HG03097 (cell line): ENCODE data around the gene CDK9.
"Not testable (repeated sequence)": the region's sequence is repeated elsewhere in the genome, so short reads cannot be mapped to it uniquely, and the experiment has no call there.

Source experiments
- ATAC-seq: cut with Tn5 transposase; IDR thresholded peaks from one replicate; pipeline ENCODE4 v1.9.1; 2021; ENCODE audit not compliant: unreplicated experiment, low FRiP score

Gene CDK9

DNA sequence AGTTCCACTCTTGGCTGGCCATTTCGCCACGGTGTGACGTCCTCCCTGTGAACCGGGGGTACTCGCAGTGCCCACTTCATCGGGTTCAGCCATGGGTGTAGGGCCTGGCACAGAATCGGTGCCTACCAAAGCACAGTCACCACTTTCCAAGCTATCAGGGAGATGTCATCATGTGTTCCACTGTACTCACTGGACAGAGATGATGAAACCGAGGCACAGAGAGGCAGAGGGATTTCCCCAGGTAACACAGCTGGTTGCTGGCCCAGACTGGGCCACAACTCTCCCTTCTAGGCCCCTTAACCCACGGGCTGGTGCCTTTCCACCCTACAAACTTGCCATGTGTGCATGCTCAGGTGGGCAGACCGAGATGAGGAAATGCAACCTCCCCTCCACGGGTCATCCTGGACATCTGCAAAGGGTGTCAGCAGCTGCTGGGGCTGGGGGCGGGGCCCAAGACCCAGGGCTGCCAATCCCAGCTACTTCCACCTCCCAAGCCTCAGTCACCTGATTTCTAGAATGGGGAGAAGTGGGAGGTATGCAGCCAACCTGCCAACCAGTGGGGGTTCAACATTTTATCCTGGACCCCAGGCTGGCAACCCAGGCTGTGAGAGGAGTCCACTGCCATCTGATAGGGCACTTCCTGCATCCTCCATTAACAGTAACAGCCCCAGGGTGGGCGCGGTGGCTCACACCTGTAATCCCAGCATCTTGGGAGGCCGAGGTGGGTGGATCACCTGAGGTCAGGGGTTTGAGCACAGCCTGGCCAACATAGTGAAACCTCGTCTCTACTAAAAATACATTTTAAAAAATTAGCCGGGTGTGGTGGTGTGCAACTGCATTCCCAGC is 6.5 kb upstream of the CDK9 start:
- no peak for ATAC-seq

DNA sequence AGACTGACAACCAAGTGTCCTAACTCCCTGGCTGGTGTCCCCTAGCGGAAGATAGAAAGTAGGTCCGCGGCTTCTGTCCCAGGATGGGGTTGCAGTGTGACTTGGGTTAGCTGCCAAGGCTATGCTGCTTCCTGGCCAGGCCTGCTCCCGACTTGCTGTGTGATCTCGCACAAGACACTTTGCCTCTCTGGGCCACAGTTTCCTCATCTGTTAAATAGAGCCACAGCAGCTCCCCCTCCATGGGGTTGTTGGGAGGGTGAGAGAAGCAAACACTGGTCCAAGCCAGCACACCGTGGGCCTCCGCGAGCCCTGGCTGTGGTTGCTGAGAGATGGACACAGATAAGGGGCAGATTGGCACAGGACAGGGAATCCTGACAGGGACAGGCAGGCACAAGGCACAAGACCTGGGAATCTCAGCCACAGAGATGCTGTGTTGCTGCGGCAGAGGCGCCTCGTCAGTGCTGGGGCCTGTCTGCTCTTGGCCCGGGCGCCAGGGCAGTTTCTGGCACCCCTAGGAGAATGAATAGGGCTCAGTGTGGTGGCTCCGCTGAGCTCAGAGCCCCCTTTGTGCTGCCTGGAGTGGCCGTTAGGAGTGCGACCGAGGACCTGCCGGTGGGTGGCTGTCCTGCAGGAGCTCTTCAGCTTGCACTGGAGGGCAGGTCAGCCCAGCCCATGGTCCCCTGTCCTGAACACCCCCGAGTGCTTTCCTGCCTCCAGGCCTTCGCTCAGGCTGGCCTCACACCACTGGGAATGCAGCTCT is 5.5 kb upstream of the CDK9 start:
- ATAC-seq = no peak

- not testable (repeated sequence) for ATAC-seq
These were observed 4.9 kb upstream of the CDK9 start for GRCh38 chr9:127780909-127781308.

DNA sequence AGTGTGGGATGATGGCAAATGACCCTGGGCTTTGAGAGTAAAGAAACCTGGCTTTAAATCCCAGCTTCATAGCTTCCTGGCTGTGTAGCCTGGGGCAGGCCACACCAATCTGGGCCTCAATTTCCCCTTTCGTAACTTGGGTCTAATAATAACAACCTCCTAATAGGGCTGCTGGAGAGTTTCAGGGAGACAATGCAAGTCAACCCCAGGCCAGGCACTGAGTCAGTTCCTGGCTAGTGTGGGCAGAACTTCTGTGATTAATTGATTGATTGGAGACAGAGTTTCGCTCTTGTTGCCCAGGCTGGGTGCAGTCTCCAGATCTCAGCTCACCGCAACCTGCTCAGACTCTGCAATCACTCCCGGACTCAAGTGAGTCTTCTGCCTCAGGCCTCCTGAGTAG is 4.0 kb upstream of the CDK9 start:
- no peak for ATAC-seq

DNA sequence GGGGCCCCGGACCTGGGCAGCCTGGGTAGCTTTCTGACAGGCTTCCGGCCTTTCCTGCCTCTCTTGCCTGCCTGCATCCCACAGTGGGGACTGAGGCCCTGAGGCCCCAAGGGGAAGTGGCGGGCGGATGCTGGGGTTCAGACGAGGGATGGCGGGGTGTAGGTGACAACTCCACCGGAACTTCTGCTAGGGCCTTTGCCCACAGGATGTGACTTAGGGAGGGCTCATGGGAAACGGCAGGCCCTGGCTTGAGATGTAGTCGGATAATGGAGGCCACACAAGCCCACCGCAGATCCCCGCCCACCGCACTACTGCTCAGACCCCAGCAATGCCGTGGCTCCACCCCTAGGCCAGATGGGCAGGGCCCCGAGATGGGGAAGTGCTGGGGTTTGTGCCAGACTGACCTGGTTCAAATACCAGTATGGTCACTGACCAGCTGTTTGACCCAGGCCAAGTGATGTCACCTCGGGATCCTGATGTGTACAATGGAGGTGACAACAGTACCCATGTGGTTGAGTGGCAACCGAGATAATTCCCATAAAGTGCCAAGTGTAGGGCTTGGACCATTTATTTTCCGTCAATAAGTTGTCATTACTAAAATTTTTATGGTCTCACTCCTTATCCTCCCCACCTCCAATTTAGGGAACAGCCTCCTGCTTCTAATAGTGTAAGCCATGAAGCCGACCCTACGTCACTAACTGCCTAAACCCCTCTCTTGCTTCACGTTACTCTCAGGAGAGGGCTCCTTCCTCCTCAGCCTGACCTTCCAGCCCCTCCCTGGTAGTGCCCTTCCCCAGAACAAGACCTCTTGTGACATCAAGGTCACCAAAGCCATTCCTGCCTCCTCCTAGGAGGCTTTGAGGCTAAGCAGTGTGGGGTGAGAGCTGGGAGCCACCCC is 2.5 kb upstream of the CDK9 start:
- no peak for ATAC-seq

- peak; percentile 45 for ATAC-seq
These were observed 556 bp upstream of the CDK9 start for GRCh38 chr9:127785023-127785932.

- ATAC-seq = no peak
These were observed 905 bp downstream of the CDK9 start for GRCh38 chr9:127786773-127787104.

DNA sequence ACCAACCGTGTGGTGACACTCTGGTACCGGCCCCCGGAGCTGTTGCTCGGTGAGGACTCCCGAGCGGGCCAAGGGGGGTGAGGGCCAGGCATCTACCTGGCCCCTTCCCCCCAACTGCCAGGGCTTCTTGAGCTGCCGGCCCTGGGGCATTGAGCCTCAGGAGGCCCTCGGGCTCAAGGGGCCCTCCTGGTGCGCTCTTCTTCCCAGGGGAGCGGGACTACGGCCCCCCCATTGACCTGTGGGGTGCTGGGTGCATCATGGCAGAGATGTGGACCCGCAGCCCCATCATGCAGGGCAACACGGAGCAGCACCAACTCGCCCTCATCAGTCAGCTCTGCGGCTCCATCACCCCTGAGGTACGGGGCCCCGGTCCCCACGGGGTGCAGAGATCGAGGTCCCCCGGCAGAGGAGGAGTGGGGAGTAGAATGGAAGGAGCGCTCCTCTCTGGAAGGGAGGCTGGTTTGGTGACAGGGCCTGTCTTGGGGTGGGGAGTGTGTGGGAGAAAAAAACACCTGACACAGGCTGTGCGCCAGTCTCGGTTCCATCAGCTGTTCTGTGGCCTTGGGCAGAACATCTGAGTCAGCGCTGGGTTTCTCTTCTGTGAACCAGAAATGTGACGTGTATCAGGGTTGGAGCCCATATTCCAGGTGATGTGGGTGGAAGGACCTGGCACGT is 2.6 kb downstream of the CDK9 start:
- no peak for ATAC-seq

GRCh38 chr9:127789179-127789578 is 3.3 kb downstream of the CDK9 start:
- no peak for ATAC-seq

DNA sequence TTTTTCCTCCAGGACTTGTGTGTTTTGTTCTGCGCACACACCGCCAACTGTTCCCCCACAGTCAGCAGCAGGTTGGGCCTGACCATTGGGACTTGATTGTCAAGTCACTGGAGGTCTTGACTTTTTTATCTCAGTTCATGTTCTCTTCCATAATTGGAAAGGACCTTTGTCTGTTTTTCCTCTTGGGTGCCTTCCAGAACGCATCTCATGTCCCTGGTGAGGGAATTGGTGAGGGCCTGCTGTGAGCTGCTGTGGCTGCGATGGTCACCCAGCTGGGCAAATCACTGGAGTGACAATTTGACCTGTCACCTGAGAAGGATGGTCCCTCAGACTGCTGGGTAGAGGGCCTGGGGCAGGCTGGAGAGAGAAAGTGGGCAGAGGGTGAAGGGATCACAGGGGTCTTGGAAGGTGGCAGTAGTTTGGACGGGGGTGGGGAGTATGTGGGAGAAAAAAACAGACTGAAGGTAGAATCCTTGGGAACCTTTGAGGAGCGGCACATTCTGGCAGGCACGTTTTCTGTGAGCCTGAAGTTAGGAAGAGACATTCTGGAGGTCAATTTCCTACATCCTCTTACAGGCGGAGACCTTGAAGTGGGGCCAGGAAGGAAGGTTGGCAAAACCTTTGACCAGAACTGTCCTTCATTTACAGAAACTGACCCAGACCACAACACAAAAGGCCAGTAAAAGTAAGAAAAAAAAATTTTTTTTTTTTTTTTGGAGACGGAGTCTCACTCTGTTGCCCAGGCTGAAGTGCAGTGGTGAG is 4.4 kb downstream of the CDK9 start:
- no peak for ATAC-seq

DNA sequence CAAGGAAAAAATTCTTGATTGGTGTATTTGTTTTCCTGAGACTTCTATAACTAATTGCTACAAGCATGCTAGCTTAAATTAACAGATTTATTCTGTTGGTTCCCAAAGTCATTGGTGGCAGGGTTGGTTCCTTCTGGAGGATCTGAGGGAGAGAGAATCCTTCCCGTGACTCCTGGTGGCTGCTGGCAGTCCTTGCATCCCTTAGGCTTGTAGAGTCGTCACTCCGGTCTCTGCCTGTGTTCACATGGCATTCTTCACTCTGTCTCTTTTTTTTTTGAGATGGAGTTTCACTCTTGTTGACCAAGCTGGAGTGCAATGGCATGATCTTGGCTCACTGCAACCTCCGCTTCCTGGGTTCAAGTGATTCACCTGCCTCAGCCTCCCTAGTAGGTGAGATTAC is 5.3 kb downstream of the CDK9 start:
- no peak for ATAC-seq

DNA sequence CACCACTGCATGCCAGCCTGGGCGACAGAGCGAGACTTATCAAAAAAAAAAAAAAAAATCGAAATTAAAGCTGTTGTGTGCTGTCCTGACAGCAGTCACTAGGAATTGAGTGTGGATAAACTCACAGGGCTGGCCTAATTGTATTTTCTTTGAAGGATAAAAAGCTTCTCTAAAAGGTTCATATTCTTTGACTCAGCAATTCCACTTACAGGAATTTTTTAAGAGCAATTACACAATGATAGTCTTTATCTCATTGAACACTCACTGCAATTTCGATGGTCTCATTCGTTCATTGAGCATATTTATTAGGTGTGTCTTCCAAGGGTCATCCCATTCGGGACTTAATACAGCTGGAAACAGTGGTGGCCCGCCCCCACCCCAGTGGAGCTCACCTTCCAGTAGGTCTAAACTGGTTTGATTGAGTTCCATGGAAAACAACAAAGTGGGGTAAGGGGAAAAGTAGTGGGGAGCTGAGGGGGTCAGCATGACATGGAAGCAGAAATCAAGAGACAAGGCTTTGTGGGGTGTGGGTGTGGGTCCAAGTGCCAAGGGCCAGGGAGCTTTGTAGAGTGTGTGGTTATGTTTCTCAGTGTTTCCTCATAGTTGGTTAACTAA is 6.7 kb downstream of the CDK9 start:
- no peak for ATAC-seq

- ATAC-seq = no peak
These were observed 7.4 kb downstream of the CDK9 start for GRCh38 chr9:127793093-127793708.

- ATAC-seq = no peak
These were observed 8.4 kb downstream of the CDK9 start for GRCh38 chr9:127794001-127794791.

DNA sequence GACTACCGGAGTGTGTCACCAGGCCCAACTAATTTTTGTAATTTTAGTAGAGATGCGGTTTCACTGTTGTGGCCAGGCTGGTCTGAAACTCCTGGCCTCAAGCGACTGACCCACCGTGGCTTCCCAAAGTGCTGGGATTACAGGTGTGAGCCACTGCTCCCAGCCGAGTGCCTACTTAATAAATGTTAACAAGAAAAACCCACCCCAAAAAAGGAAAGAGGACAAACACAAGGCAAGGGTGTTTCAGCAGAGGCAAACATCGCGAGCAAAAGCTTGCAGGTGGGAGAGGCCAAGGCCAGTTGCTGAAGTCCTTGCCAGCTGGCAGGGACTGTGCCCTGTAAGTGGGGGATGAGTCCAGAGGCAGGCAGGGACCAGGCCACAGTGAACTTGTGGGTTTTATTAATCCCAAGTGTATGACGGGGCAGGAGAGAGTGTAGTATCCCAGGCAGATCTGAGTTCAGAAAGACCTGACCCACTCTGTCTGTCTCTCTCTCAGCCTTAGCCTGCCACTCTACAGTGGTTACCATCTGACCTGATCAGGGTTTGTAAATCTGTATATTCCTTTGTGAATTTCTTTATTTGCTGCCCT is 10.5 kb downstream of the CDK9 start:
- no peak for ATAC-seq

DNA sequence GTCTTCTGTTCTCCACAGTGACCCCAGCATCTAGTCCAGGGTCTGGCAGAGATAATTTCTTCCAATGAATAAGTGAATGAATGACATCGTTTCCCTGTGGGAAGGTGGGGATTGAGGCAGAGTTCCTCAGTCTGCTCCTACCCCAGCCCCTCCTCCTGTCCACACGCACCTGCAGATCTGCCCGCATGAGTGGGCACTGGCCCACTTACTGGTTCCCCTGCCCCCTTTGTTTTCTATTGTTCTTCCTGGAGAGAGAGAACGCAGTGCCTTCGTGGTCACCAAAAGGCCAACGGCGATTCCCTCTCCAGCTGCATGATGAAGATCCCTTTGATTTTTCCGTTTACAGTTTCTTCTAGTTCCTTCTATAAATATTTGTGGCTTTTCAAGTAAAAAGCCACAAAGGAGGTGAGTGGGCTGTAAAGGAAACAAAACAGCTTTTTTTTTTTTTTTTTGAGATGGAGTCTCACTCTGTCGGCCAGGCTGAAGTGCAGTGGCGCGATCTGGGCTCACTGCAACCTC is 11.1 kb downstream of the CDK9 start:
- no peak for ATAC-seq
